ENCODE results near the gene RFC2. TPM values are rescaled to one million over a fixed set of nuclear protein-coding genes. Genes with fewer than 3 reads are reported as not detected.

Gene RFC2
- total and polyA plus RNA-seq, 2 of the 8 experiments (the other 6 are each of a cell fraction or from before 2014, with no cell fraction given) = 52.9 to 85.4 TPM

DNA sequence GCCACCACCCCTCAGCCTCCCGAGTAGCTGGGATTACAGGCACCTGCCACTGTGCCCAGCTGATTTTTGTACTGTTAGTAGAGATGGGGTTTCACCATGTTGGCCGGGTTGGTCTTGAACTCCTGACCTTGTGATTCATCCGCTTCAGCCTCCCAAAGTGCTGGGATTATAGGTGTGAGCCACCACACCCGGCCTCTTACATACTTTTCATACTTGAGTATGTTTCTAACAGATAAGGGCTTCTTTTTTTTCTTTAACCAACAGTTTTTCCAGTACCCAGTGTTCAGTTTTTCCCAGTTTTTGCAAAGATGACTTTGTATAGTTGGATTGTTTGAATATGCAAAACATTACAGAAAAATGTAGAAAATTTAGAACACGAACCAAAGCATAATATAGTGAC, 72.4 kb downstream of the RFC2 start:
- H2BK20ac ChIP-seq (ENCODE audit: low read length) = no peak overlapping the region
- no peak overlapping the region for H4K5ac ChIP-seq (ENCODE audit: insufficient read length, low read depth, low read length)
- no peak overlapping the region for H4K91ac ChIP-seq (replicated peaks; ENCODE audit: insufficient read length, low read length)
- H2BK15ac ChIP-seq (ENCODE audit: low read length) = no peak overlapping the region
- H3K23me2 ChIP-seq (ENCODE audit: low read depth, low read length) = no peaks in the 10 kb centered on the region
- no peak overlapping the region for H2BK120ac ChIP-seq (replicated peaks; ENCODE audit: low read depth, low read length)
- WGBS, 2 experiments (ENCODE audit: extremely low coverage in 1 of 2, insufficient coverage in 1 of 2, insufficient read length in 1 of 2, insufficient replicate concordance in 2 of 2, low coverage in 1 of 2, low lambda C conversion rate in 2 of 2, missing lambda C conversion rate in 1 of 2) = 82% methylated on average over 5 of the region's 5 CpGs; no CpG with 5 or more reads in 1 of the 2 experiments
- no peak overlapping the region for H3K18ac ChIP-seq (ENCODE audit: extremely low read depth, low read length)
- no peak overlapping the region for H2BK12ac ChIP-seq (ENCODE audit: low read depth, low read length)
- peaks cover 0 to 6% (median 4%) of the 10 kb centered on the region in 4 experiments; a peak in 5 of 7 replicates for H3K4me1 ChIP-seq (replicated peaks in 1 of 4; ENCODE audit: control insufficient read depth in 3 of 4, insufficient read depth in 4 of 4, low read length in 3 of 4)
- H3K14ac ChIP-seq (ENCODE audit: insufficient read length) = no peak overlapping the region
- H3K9me3 ChIP-seq (ENCODE audit: insufficient read depth in 2 of 2, low read depth in 1 of 2, low read length in 1 of 2) = no peaks in the 10 kb centered on the region
- FAIRE-seq = no peak
- no peak overlapping the region for H3K56ac ChIP-seq (replicated peaks; ENCODE audit: insufficient read length, low read depth, low read length)
- H3K79me1 ChIP-seq (ENCODE audit: low read depth, low read length) = peaks cover 6% of the 10 kb centered on the region; the same call in 1 of the 2 replicates
- peaks cover 48 to 50% of the 10 kb centered on the region in 2 experiments for H4K20me1 ChIP-seq (replicated peaks in 1 of 2; ENCODE audit: control insufficient read depth in 1 of 2, insufficient read depth in 2 of 2, low read length in 2 of 2)
- CTCF ChIA-PET (ENCODE audit: partially characterized antibody) = interaction anchor here (1.3 to 3.4 kb wide), 3 partner anchors 18 to 117 kb away, joined by 3 to 18 read pairs (median 14); no protein-coding TSS in a partner anchor
- no peak overlapping the region for H4K8ac ChIP-seq (ENCODE audit: extremely low read depth, insufficient read depth, low read length)
- no peak overlapping the region for H2AFZ ChIP-seq (ENCODE audit: low read length)
- H3K27ac ChIP-seq (ENCODE audit: low read depth, low read length) = no peak overlapping the region
- H2AK5ac ChIP-seq (ENCODE audit: low read depth, low read length) = no peak overlapping the region
- H3K79me2 ChIP-seq (ENCODE audit: control insufficient read depth in 1 of 2, insufficient read depth in 2 of 2, low read length in 2 of 2) = peaks cover 86 to 100% of the 10 kb centered on the region in 2 experiments
- H3K27me3 ChIP-seq (replicated peaks in 1 of 4; ENCODE audit: control insufficient read depth in 3 of 4, extremely low read depth in 1 of 4, insufficient read depth in 3 of 4, low read length in 3 of 4) = no peaks in the 10 kb centered on the region
- no peak overlapping the region for H2BK5ac ChIP-seq (ENCODE audit: low read depth, low read length)
- no peak overlapping the region for H3K9ac ChIP-seq (replicated peaks in 1 of 4; ENCODE audit: extremely low read depth in 1 of 4, low read depth in 3 of 4, low read length in 3 of 4)
- no peak overlapping the region; a peak in 1 of 4 replicates for H3K4me2 ChIP-seq (ENCODE audit: insufficient read depth in 1 of 2, low read depth in 2 of 2, low read length in 2 of 2)
- POLR2A ChIA-PET (ENCODE audit: partially characterized antibody) = interaction anchor here (1.0 to 3.8 kb wide), 9 partner anchors 10 to 138 kb away, joined by 3 to 19 read pairs (median 4); partner anchors contain the start of gene LIMK1
- H3K23ac ChIP-seq (ENCODE audit: insufficient read length) = no peak overlapping the region
- H3K4me3 ChIP-seq (ENCODE audit: extremely low read depth in 1 of 4, insufficient read depth in 2 of 4, low read depth in 3 of 4, low read length in 4 of 4) = no peak overlapping the region
- no peak overlapping the region for H3K4ac ChIP-seq (replicated peaks; ENCODE audit: insufficient read length, low read depth, low read length)
- no peak for DNase-seq (ENCODE audit: low read depth in 1 of 2, low spot score in 2 of 2)
- H3K36me3 ChIP-seq (ENCODE audit: control insufficient read depth in 2 of 4, insufficient read depth in 4 of 4, low read length in 3 of 4) = peaks cover 0 to 44% (median 2%) of the 10 kb centered on the region in 4 experiments; a peak in 4 of 8 replicates
- TF ChIP-seq E2F6 (IDR thresholded peaks at IDR 0.05) (no peak), RNF2 (IDR thresholded peaks at IDR 0.05; ENCODE audit: borderline replicate concordance, low read depth, low read length, missing control alignments, poor library complexity, severe bottlenecking) (no peak), JUN (IDR thresholded peaks at IDR 0.05; ENCODE audit: low read depth, low read length) (no peak), ATF3 (IDR thresholded peaks at IDR 0.05; ENCODE audit: insufficient read depth, low read depth, low read length) (no peak), GTF2F1 (IDR thresholded peaks at IDR 0.05; ENCODE audit: borderline replicate concordance, low read depth, low read length) (no peak), JUND (IDR thresholded peaks at IDR 0.05; ENCODE audit: low read length) (no peak), TEAD4 (IDR thresholded peaks at IDR 0.05; ENCODE audit: low read depth, low read length) (no peak), BACH1 (IDR thresholded peaks at IDR 0.05; ENCODE audit: low read length) (no peak), NANOG (IDR thresholded peaks at IDR 0.05; ENCODE audit: insufficient read depth, low read depth, low read length, poor library complexity, severe bottlenecking) (no peak), CBX8 (IDR thresholded peaks at IDR 0.05; ENCODE audit: borderline replicate concordance, low read depth, low read length) (no peak)

All from H1 (cell line).